GM12865 (cell line): ENCODE results near the gene STX2.

ENCODE experiments used
- DNase-seq: peaks from one replicate; pipeline ENCODE4 v3.0.0; 2010; ENCODE audit warnings: low read depth
- H3K4me3 ChIP-seq: 2 replicates; pipeline ENCODE4 v1.5.1; 2011; ENCODE audit warnings: mild to moderate bottlenecking, low read depth, low read length, control low read depth
- CTCF ChIP-seq: IDR thresholded peaks from 2 replicates; pipeline ENCODE4 v1.5.1; 2011; ENCODE audit warnings: low read length, control low read depth, low read depth, inconsistent platforms; ENCODE audit not compliant: insufficient read depth; ENCODE audit errors: missing control alignments

Gene STX2

DNA sequence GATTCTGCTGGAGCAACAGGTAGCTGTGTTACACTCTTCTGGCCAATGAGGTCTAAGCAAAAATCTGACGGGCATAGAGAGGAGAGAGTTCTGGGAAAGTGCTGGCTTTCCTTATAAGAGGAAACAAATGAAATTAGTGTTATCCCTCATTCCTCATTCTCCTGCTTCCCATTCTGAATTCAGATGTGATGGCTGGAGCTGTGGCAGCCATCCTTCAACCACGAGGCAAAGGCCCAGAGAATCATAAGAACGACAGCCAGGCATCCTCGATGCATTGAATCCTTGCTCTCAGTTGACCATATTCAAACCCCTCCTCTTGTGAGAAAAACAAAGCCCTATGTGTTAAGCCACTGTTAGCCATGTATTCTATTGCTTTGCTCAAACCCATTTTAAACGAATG, 95.4 kb downstream of the STX2 start:
- no peak for TF ChIP-seq CTCF
- DNase-seq = no peak
- no peak overlapping the region for H3K4me3 ChIP-seq

GRCh38 chr12:130743176-130743575, 95.9 kb downstream of the STX2 start:
- DNase-seq = no peak
- no peak overlapping the region for H3K4me3 ChIP-seq
- TF ChIP-seq CTCF = no peak

GRCh38 chr12:130742716-130743115, 96.3 kb downstream of the STX2 start:
- TF ChIP-seq CTCF = no peak

DNA sequence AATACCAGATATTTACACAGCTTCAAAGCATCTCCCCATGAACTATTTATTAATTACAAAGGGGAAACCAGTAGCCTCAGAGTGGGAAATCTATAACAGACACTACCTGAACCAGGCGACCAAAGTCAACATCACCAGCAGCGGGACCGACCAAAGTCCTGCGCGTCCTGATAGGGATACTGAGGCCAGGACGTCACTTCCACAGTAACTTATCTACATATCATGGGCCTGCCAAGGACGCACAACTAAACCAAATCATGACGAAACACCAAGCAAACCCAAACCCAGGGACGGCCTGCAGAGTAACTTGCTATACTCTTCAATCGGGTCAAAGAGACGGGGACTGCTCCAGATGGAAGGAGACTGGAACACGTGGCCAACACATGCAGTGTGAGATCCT, 96.9 kb downstream of the STX2 start:
- TF ChIP-seq CTCF = no peak
- no peak for DNase-seq
- H3K4me3 ChIP-seq = no peak overlapping the region

More at GRCh38 chr12:130742716-130743115, 96.3 kb downstream of the STX2 start:
- no peak for DNase-seq
- H3K4me3 ChIP-seq = no peak overlapping the region
